Measurements from ENCODE around the gene HEATR5B.

DNA sequence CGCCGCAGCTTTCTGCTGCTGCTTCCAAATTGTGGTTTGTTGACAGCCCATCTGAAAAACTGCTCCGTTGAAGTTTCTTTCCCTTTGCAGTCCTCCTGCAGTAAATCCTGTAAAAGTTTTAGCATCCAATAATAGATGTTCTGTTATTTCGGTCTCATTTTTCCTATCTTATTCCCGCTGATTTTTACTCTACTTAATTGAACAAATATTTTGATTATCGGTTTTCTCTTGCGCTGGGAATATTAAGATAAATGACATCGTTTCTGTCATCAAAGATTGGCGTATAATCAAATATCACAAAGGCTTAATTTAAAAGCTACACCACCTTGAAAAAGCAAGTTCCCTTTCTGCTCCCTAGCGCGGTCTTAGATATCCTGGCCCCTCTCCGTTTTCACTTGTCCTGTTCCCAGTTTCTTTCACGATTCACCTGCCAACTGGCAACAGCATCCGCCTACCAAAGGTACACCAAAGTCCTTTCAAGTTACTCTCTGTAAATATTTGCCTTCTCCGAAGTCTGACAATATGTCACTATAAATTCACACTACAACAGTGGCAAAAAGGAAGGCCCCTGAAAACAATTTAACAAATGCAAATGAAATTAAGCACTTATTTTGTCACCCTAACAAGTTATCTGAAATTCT, 116.8 kb downstream of the HEATR5B start:
- TF ChIP-seq, protein P1, sequence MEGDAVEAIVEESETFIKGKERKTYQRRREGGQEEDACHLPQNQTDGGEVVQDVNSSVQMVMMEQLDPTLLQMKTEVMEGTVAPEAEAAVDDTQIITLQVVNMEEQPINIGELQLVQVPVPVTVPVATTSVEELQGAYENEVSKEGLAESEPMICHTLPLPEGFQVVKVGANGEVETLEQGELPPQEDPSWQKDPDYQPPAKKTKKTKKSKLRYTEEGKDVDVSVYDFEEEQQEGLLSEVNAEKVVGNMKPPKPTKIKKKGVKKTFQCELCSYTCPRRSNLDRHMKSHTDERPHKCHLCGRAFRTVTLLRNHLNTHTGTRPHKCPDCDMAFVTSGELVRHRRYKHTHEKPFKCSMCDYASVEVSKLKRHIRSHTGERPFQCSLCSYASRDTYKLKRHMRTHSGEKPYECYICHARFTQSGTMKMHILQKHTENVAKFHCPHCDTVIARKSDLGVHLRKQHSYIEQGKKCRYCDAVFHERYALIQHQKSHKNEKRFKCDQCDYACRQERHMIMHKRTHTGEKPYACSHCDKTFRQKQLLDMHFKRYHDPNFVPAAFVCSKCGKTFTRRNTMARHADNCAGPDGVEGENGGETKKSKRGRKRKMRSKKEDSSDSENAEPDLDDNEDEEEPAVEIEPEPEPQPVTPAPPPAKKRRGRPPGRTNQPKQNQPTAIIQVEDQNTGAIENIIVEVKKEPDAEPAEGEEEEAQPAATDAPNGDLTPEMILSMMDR (IDR thresholded peaks at IDR 0.05), result no peak
- no peak for TF ChIP-seq ZNF263 (CRISPR knock-in tag; IDR thresholded peaks at IDR 0.05; ENCODE audit: low read depth)
- TF ChIP-seq, protein P2, sequence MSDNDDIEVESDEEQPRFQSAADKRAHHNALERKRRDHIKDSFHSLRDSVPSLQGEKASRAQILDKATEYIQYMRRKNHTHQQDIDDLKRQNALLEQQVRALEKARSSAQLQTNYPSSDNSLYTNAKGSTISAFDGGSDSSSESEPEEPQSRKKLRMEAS (CRISPR knock-in tag; IDR thresholded peaks at IDR 0.05), result no peak
- TF ChIP-seq ZNF219 (CRISPR knock-in tag; IDR thresholded peaks at IDR 0.05; ENCODE audit: borderline replicate concordance), result no peak
- TF ChIP-seq CREB1 (CRISPR knock-in tag; IDR thresholded peaks at IDR 0.05), result no peak
- TF ChIP-seq, protein P3, sequence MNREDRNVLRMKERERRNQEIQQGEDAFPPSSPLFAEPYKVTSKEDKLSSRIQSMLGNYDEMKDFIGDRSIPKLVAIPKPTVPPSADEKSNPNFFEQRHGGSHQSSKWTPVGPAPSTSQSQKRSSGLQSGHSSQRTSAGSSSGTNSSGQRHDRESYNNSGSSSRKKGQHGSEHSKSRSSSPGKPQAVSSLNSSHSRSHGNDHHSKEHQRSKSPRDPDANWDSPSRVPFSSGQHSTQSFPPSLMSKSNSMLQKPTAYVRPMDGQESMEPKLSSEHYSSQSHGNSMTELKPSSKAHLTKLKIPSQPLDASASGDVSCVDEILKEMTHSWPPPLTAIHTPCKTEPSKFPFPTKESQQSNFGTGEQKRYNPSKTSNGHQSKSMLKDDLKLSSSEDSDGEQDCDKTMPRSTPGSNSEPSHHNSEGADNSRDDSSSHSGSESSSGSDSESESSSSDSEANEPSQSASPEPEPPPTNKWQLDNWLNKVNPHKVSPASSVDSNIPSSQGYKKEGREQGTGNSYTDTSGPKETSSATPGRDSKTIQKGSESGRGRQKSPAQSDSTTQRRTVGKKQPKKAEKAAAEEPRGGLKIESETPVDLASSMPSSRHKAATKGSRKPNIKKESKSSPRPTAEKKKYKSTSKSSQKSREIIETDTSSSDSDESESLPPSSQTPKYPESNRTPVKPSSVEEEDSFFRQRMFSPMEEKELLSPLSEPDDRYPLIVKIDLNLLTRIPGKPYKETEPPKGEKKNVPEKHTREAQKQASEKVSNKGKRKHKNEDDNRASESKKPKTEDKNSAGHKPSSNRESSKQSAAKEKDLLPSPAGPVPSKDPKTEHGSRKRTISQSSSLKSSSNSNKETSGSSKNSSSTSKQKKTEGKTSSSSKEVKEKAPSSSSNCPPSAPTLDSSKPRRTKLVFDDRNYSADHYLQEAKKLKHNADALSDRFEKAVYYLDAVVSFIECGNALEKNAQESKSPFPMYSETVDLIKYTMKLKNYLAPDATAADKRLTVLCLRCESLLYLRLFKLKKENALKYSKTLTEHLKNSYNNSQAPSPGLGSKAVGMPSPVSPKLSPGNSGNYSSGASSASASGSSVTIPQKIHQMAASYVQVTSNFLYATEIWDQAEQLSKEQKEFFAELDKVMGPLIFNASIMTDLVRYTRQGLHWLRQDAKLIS (CRISPR knock-in tag; IDR thresholded peaks at IDR 0.05; ENCODE audit: borderline replicate concordance), result no peak
- TF ChIP-seq TCF7 (CRISPR knock-in tag; IDR thresholded peaks at IDR 0.05; ENCODE audit: low read depth), result no peak
- TF ChIP-seq, protein P4, sequence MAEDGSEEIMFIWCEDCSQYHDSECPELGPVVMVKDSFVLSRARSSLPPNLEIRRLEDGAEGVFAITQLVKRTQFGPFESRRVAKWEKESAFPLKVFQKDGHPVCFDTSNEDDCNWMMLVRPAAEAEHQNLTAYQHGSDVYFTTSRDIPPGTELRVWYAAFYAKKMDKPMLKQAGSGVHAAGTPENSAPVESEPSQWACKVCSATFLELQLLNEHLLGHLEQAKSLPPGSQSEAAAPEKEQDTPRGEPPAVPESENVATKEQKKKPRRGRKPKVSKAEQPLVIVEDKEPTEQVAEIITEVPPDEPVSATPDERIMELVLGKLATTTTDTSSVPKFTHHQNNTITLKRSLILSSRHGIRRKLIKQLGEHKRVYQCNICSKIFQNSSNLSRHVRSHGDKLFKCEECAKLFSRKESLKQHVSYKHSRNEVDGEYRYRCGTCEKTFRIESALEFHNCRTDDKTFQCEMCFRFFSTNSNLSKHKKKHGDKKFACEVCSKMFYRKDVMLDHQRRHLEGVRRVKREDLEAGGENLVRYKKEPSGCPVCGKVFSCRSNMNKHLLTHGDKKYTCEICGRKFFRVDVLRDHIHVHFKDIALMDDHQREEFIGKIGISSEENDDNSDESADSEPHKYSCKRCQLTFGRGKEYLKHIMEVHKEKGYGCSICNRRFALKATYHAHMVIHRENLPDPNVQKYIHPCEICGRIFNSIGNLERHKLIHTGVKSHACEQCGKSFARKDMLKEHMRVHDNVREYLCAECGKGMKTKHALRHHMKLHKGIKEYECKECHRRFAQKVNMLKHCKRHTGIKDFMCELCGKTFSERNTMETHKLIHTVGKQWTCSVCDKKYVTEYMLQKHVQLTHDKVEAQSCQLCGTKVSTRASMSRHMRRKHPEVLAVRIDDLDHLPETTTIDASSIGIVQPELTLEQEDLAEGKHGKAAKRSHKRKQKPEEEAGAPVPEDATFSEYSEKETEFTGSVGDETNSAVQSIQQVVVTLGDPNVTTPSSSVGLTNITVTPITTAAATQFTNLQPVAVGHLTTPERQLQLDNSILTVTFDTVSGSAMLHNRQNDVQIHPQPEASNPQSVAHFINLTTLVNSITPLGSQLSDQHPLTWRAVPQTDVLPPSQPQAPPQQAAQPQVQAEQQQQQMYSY (CRISPR knock-in tag; IDR thresholded peaks at IDR 0.05), result no peak
- TF ChIP-seq, protein P5, sequence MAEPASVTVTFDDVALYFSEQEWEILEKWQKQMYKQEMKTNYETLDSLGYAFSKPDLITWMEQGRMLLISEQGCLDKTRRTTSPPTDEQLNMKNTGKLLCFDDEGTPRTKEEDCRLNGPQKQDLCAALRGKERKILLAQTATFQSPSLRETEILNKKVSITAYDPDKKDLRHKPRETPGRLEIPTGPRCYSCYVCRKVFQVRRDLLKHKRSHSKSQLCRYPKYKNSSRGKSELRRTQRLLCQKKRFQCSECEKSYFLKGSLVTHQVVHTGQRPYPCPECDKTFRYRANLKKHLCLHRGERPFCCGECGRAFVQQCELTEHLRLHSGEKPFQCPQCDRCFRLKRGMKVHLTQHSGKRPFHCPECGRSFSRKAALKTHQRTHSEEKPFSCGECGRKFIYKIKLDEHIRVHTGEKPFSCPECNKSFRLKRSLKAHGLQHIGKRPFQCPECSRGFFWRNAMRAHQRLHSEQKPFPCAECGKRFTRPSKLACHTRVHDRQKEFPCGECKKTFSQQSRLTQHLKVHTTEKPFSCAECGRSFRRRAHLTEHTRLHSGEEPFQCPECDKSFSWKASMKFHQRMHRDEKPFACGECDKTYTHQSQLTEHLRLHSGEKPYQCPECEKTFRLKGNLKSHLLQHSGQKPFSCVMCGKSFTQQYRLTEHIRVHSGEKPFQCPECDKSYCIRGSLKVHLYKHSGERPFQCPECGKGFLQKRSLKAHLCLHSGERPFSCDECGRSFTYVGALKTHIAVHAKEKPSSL (CRISPR knock-in tag; conservative IDR thresholded peaks at IDR 0.05), result no peak
- no peak for TF ChIP-seq JUN (CRISPR knock-in tag; IDR thresholded peaks at IDR 0.05)
- TF ChIP-seq, protein P6, sequence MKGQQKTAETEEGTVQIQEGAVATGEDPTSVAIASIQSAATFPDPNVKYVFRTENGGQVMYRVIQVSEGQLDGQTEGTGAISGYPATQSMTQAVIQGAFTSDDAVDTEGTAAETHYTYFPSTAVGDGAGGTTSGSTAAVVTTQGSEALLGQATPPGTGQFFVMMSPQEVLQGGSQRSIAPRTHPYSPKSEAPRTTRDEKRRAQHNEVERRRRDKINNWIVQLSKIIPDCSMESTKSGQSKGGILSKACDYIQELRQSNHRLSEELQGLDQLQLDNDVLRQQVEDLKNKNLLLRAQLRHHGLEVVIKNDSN (CRISPR knock-in tag; IDR thresholded peaks at IDR 0.05), result no peak
- TF ChIP-seq KAT7 (CRISPR knock-in tag; IDR thresholded peaks at IDR 0.05; ENCODE audit: borderline replicate concordance), result no peak
- TF ChIP-seq, protein P7, sequence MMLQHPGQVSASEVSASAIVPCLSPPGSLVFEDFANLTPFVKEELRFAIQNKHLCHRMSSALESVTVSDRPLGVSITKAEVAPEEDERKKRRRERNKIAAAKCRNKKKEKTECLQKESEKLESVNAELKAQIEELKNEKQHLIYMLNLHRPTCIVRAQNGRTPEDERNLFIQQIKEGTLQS (CRISPR knock-in tag; conservative IDR thresholded peaks at IDR 0.05), result no peak

Measured in WTC11 (cell line).